UCSD-AML1 (cell line): ENCODE data around the gene MCTP2.

Experiments used
- DNase-seq: peaks from one replicate; lab custom pipeline; 2025; ENCODE audit not compliant: unreplicated experiment; lab: John Stamatoyannopoulos, UW

Gene MCTP2

GRCh38 chr15:94351031-94351535 lies 119.7 kb downstream of the MCTP2 start:
- no peak for DNase-seq

- no peak for DNase-seq
Measured at GRCh38 chr15:94352636-94353487, 121.5 kb downstream of the MCTP2 start.

GRCh38 chr15:94353488-94353820 lies 122.1 kb downstream of the MCTP2 start:
- no peak for DNase-seq

- no peak for DNase-seq
Measured at GRCh38 chr15:94354655-94355054, 123.3 kb downstream of the MCTP2 start.

GRCh38 chr15:94359716-94360115 lies 128.4 kb downstream of the MCTP2 start:
- DNase-seq, result no peak

- DNase-seq, result no peak
Measured at GRCh38 chr15:94360251-94360685, 128.9 kb downstream of the MCTP2 start.

GRCh38 chr15:94362385-94363092 lies 131.2 kb downstream of the MCTP2 start:
- no peak for DNase-seq

GRCh38 chr15:94363382-94363781 lies 132.0 kb downstream of the MCTP2 start:
- DNase-seq, result no peak

- DNase-seq, result no peak
Measured at GRCh38 chr15:94366781-94367180, 135.4 kb downstream of the MCTP2 start.

- DNase-seq, result no peak
Measured at GRCh38 chr15:94367726-94368535, 136.6 kb downstream of the MCTP2 start.

- no peak for DNase-seq
Measured at GRCh38 chr15:94370206-94370935, 139.0 kb downstream of the MCTP2 start.

- no peak for DNase-seq
Measured at GRCh38 chr15:94370936-94371285, 139.6 kb downstream of the MCTP2 start.

- DNase-seq, result no peak
Measured at GRCh38 chr15:94372821-94373220, 141.5 kb downstream of the MCTP2 start.

- no peak for DNase-seq
Measured at GRCh38 chr15:94375997-94376396, 144.6 kb downstream of the MCTP2 start.

- no peak for DNase-seq
Measured at GRCh38 chr15:94379986-94380385, 148.6 kb downstream of the MCTP2 start.

GRCh38 chr15:94380798-94381197 lies 149.4 kb downstream of the MCTP2 start:
- no peak for DNase-seq

- no peak for DNase-seq
Measured at GRCh38 chr15:94381384-94381783, 150.0 kb downstream of the MCTP2 start.

GRCh38 chr15:94383041-94383440 lies 151.7 kb downstream of the MCTP2 start:
- DNase-seq, result no peak

GRCh38 chr15:94383706-94384105 lies 152.3 kb downstream of the MCTP2 start:
- DNase-seq, result no peak

- DNase-seq, result no peak
Measured at GRCh38 chr15:94385441-94385840, 154.1 kb downstream of the MCTP2 start.

GRCh38 chr15:94386351-94386750 lies 155.0 kb downstream of the MCTP2 start:
- DNase-seq, result no peak
